H1 (cell line): ENCODE results near the gene USE1. TPM values are rescaled to one million over a fixed set of nuclear protein-coding genes. Genes with fewer than 3 reads are reported as not detected.
A peak's percentile ranks its signal among the peaks of the same experiment; 100 is the strongest.

Experiments used
- CTCF ChIA-PET: fragments of 300-600 bp; sonication (Branson Sonifier 250); formaldehyde crosslinking; loops from one replicate; lab custom pipeline; 2021; ENCODE audit not compliant: partially characterized antibody; lab: Charles Lee
- POLR2A ChIA-PET: fragments of 300-600 bp; sonication (Branson Sonifier 250); formaldehyde crosslinking; loops from one replicate; lab custom pipeline; 2021; ENCODE audit warnings: inconsistent platforms; ENCODE audit not compliant: partially characterized antibody; lab: Charles Lee
- DNase-seq, 2 experiments: peaks; one replicate each; pipeline versions ENCODE4 v3.0.0 to v3.0.0-alpha.2; 2010 to 2022; ENCODE audit warnings: low spot score in 2 of 2, low read depth in 1 of 2, mixed read lengths in 1 of 2
- FAIRE-seq: peaks from 2 replicates; lab custom pipeline; 2011; peaks lifted over from hg19 to GRCh38; lab: Jason Lieb, UNC
- H2AFZ ChIP-seq: 2 replicates; pipeline ENCODE4 v1.8.1; 2012; ENCODE audit warnings: low read length, inconsistent platforms
- H2AK5ac ChIP-seq: 2 replicates; pipeline ENCODE4 v1.6.1; 2013; ENCODE audit warnings: low read depth, low read length
- H2BK120ac ChIP-seq: replicated peaks from 2 replicates; pipeline ENCODE3; 2013; ENCODE audit warnings: low read depth, low read length, inconsistent platforms
- H2BK12ac ChIP-seq: 2 replicates; pipeline ENCODE4 v1.6.1; 2013; ENCODE audit warnings: low read depth, low read length
- H2BK15ac ChIP-seq: 2 replicates; pipeline ENCODE4 v1.6.1; 2013; ENCODE audit warnings: low read length
- H2BK20ac ChIP-seq: 2 replicates; pipeline ENCODE4 v1.6.1; 2013; ENCODE audit warnings: low read length
- H2BK5ac ChIP-seq: 2 replicates; pipeline ENCODE4 v1.6.1; 2013; ENCODE audit warnings: low read depth, low read length
- H3K14ac ChIP-seq: 2 replicates; pipeline ENCODE4 v1.6.1; 2013; ENCODE audit warnings: inconsistent platforms; ENCODE audit not compliant: insufficient read length
- H3K18ac ChIP-seq: 2 replicates; pipeline ENCODE4 v1.6.1; 2013; ENCODE audit warnings: low read length; ENCODE audit errors: extremely low read depth
- H3K23ac ChIP-seq: 2 replicates; pipeline ENCODE4 v1.6.1; 2013; ENCODE audit warnings: inconsistent platforms; ENCODE audit not compliant: insufficient read length
- H3K23me2 ChIP-seq: 2 replicates; pipeline ENCODE4 v1.6.1; 2013; ENCODE audit warnings: low read depth, low read length
- H3K27ac ChIP-seq: 2 replicates; pipeline ENCODE4 v1.6.1; 2011; ENCODE audit warnings: low read depth, low read length, inconsistent platforms
- H3K27me3 ChIP-seq, 4 experiments: replicated peaks in 1 of 4; 1 replicate in 1 of 4; 2 replicates in 3 of 4; pipeline versions ENCODE4 v1.6.1 to v1.8.1; 2011 to 2013; ENCODE audit warnings: low read length in 3 of 4, mild to moderate bottlenecking in 3 of 4, inconsistent platforms in 2 of 4, mixed read lengths in 2 of 4, moderate library complexity in 1 of 4; ENCODE audit not compliant: control insufficient read depth in 3 of 4, insufficient read depth in 3 of 4; ENCODE audit errors: extremely low read depth in 1 of 4
- H3K36me3 ChIP-seq, 4 experiments: 2 replicates each; pipeline versions ENCODE4 v1.6.1 to v1.8.1; 2011 to 2013; ENCODE audit warnings: mild to moderate bottlenecking in 4 of 4, low read length in 3 of 4, moderate library complexity in 2 of 4, control low read depth in 1 of 4, inconsistent platforms in 1 of 4; ENCODE audit not compliant: insufficient read depth in 4 of 4, control insufficient read depth in 2 of 4
- H3K4ac ChIP-seq: replicated peaks from 2 replicates; pipeline ENCODE3; 2013; ENCODE audit warnings: low read length, low read depth, mixed read lengths, inconsistent platforms; ENCODE audit not compliant: insufficient read length
- H3K4me1 ChIP-seq, 4 experiments: replicated peaks in 1 of 4; 1 replicate in 1 of 4; 2 replicates in 3 of 4; pipeline versions ENCODE4 v1.6.1 to v1.8.1; 2011 to 2013; ENCODE audit warnings: low read length in 3 of 4, inconsistent platforms in 2 of 4, mixed read lengths in 1 of 4; ENCODE audit not compliant: insufficient read depth in 4 of 4, control insufficient read depth in 3 of 4
- H3K4me2 ChIP-seq, 2 experiments: 2 replicates each; pipeline versions ENCODE4 v1.6.1 to v1.8.1; 2011 to 2013; ENCODE audit warnings: low read depth in 2 of 2, low read length in 2 of 2, control low read depth in 1 of 2, inconsistent platforms in 1 of 2, mild to moderate bottlenecking in 1 of 2; ENCODE audit not compliant: insufficient read depth in 1 of 2
- H3K4me3 ChIP-seq, 4 experiments: fragments of 200-600, 300-600 bp in 1 of 4; sonication (generic), shearing (Covaris generic), sonication (Bioruptor Twin) in 1 of 4; 2 replicates each; pipeline versions ENCODE4 v1.5.1 to v1.8.1; 2011 to 2016; ENCODE audit warnings: low read length in 4 of 4, low read depth in 3 of 4, control low read depth in 2 of 4, inconsistent platforms in 2 of 4, mild to moderate bottlenecking in 2 of 4, mixed read lengths in 1 of 4, moderate library complexity in 1 of 4; ENCODE audit not compliant: insufficient read depth in 2 of 4; ENCODE audit errors: extremely low read depth in 1 of 4
- H3K56ac ChIP-seq: replicated peaks from 2 replicates; pipeline ENCODE3; 2013; ENCODE audit warnings: low read depth, mild to moderate bottlenecking, mixed read lengths, low read length, inconsistent platforms; ENCODE audit not compliant: insufficient read length
- H3K79me1 ChIP-seq: 2 replicates; pipeline ENCODE4 v1.6.1; 2013; ENCODE audit warnings: low read depth, low read length, control low read depth
- H3K79me2 ChIP-seq, 2 experiments: 2 replicates each; pipeline versions ENCODE4 v1.6.1 to v1.8.1; 2012 to 2013; ENCODE audit warnings: low read length in 2 of 2, mild to moderate bottlenecking in 2 of 2, inconsistent platforms in 1 of 2; ENCODE audit not compliant: insufficient read depth in 2 of 2, control insufficient read depth in 1 of 2
- H3K9ac ChIP-seq, 4 experiments: replicated peaks in 1 of 4; 1 replicate in 1 of 4; 2 replicates in 3 of 4; pipeline versions ENCODE4 v1.6.1 to v1.8.1; 2011 to 2013; ENCODE audit warnings: low read depth in 3 of 4, low read length in 3 of 4, control low read depth in 2 of 4, mild to moderate bottlenecking in 2 of 4, moderate library complexity in 2 of 4, inconsistent platforms in 1 of 4; ENCODE audit errors: extremely low read depth in 1 of 4
- H3K9me3 ChIP-seq, 2 experiments: 2 replicates each; pipeline versions ENCODE4 v1.6.1 to v1.8.1; 2012 to 2013; ENCODE audit warnings: mild to moderate bottlenecking in 2 of 2, moderate library complexity in 2 of 2, control low read depth in 1 of 2, inconsistent platforms in 1 of 2, low read depth in 1 of 2, low read length in 1 of 2, mixed read lengths in 1 of 2; ENCODE audit not compliant: insufficient read depth in 2 of 2
- H4K20me1 ChIP-seq, 2 experiments: replicated peaks in 1 of 2; 2 replicates each; pipeline versions ENCODE3 to v1.8.1; 2011 to 2013; ENCODE audit warnings: inconsistent platforms in 2 of 2, low read length in 2 of 2, mild to moderate bottlenecking in 1 of 2; ENCODE audit not compliant: insufficient read depth in 2 of 2, control insufficient read depth in 1 of 2
- H4K5ac ChIP-seq: 2 replicates; pipeline ENCODE4 v1.6.1; 2013; ENCODE audit warnings: low read length, low read depth, mixed read lengths, inconsistent platforms; ENCODE audit not compliant: insufficient read length
- H4K8ac ChIP-seq: 2 replicates; pipeline ENCODE4 v1.8.0; 2013; ENCODE audit warnings: mild to moderate bottlenecking, moderate library complexity, low read length, inconsistent platforms; ENCODE audit not compliant: insufficient read depth; ENCODE audit errors: extremely low read depth
- H4K91ac ChIP-seq: replicated peaks from 2 replicates; pipeline ENCODE3; 2013; ENCODE audit warnings: low read length, mixed read lengths, inconsistent platforms; ENCODE audit not compliant: insufficient read length
- BRCA1 ChIP-seq: IDR thresholded peaks from 2 replicates; pipeline ENCODE4 v1.6.1; 2012; ENCODE audit warnings: low read depth, low read length, improper control_type of control experiment
- CBX5 ChIP-seq: fragments of 300-800, 300-1000 bp; sonication (generic); IDR thresholded peaks from 2 replicates; pipeline ENCODE4 v1.7.1; 2016; ENCODE audit warnings: antibody characterized with exemption, low read length, low read depth
- MAX ChIP-seq: IDR thresholded peaks from 2 replicates; pipeline ENCODE4 v1.6.1; 2012; ENCODE audit warnings: inconsistent platforms
- NRF1 ChIP-seq: IDR thresholded peaks from 2 replicates; pipeline ENCODE4 v1.6.1; 2011; ENCODE audit warnings: mild to moderate bottlenecking, low read depth, low read length, improper control_type of control experiment
- RAD21 ChIP-seq, 2 experiments: IDR thresholded peaks in 1 of 2; conservative IDR thresholded peaks in 1 of 2; 2 replicates each; pipeline ENCODE4 v1.6.1; 2011; ENCODE audit warnings: low read depth in 2 of 2, low read length in 2 of 2, improper control_type of control experiment in 1 of 2, inconsistent platforms in 1 of 2, mild to moderate bottlenecking in 1 of 2, moderate library complexity in 1 of 2
- SIN3A ChIP-seq, 2 experiments: IDR thresholded peaks in 1 of 2; conservative IDR thresholded peaks in 1 of 2; 2 replicates each; pipeline ENCODE4 v1.6.1; 2011 to 2012; ENCODE audit warnings: low read length in 2 of 2, improper control_type of control experiment in 1 of 2, low read depth in 1 of 2, mild to moderate bottlenecking in 1 of 2
- WGBS, 2 experiments: shearing (Covaris generic) in 1 of 2; methylation state at CpG; one replicate each; pipeline versions ENCODE4 v1.1.6 to v1.1.7; 2013 to 2015; ENCODE audit warnings: low lambda C conversion rate in 2 of 2, mixed read lengths in 2 of 2, inconsistent platforms in 1 of 2, low coverage in 1 of 2, missing lambda C conversion rate in 1 of 2; ENCODE audit not compliant: insufficient replicate concordance in 2 of 2, insufficient coverage in 1 of 2, insufficient read length in 1 of 2; ENCODE audit errors: extremely low coverage in 1 of 2, missing lambda C conversion rate in 1 of 2; 5-methylcytosine and 5-hydroxymethylcytosine counted together
- polyA plus RNA-seq, 7 experiments: library from polyadenylated mRNA; depleted of rRNA in 3 of 7; stranded (reverse) in 5 of 7; unstranded in 2 of 7; fragments of >200 nt in 5 of 7; fragments of 200-250 nt in 2 of 7; gene quantifications; 1 replicate in 5 of 7; 2 replicates in 1 of 7; 4 replicates in 1 of 7; pipeline versions ENCODE4 v1.2.1 to v1.2.3, GENCODE V29; 2011 to 2013; ENCODE audit warnings: missing spikeins in 2 of 7, mixed read lengths in 2 of 7
- total RNA-seq: library from RNA; stranded (reverse); fragmentation: NEBNext Ultra II Directional; extraction: Animal tissue kit (Norgen Biotek cat#: 25700); gene quantifications from 2 replicates; pipeline ENCODE4 v1.2.1, GENCODE V29; 2021

Gene USE1
- total and polyA plus RNA-seq, 2 of the 8 experiments (the other 6 are each of a cell fraction or from before 2014, with no cell fraction given), result 8.7 to 13.9 TPM

DNA sequence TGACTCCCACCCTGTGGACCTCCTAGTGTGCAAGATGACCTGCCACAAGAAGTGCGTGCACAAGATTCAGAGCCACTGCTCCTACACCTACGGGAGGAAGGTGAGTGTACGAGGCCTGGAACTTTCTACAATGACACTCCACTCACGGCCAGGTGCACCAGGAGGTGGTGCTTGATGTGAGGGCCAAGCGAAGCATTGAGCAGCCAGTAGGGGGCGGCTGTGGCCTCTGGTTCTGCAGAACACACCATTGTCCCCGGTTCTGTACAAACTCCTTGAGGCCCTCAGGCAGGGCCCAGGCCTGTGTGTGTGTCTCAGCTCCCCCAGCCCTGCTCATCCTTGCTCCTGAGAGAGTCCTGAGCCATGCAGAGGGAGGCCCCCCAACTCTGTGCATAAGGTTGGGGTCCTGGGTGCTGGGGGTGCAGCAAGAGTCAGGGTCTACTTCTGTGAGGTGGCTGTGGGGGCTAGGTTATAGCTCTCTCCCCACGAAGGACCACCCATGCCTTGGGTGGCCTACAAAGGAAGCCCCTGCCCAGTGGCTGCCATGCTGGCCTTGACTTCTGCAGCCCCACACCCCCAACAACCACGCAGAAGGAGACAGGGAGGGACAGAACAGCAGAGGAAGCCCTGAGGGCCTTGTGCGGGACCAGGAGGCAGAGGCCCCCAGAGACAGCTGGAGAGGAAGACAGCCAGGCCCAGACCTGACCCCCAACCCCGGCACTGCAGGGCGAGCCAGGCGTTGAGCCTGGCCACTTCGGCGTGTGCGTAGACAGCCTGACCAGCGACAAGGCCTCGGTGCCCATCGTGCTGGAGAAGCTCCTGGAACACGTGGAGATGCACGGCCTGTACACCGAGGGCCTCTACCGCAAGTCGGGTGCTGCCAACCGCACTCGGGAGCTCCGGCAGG lies 9.7 kb upstream of the USE1 start:
- no peaks in the 10 kb centered on the region for H3K9me3 ChIP-seq
- H4K5ac ChIP-seq, result peak overlapping the region; percentile 55
- H3K18ac ChIP-seq, result no peak overlapping the region
- no peak overlapping the region for H3K14ac ChIP-seq
- POLR2A ChIA-PET, result interaction anchor here (1.1 to 2.9 kb wide), 5 partner anchors 10 to 77 kb away, joined by 3 to 9 read pairs (median 6); partner anchors contain the start of genes ANKLE1 and USE1
- no peak overlapping the region for H2BK15ac ChIP-seq
- H3K27me3 ChIP-seq, result no peaks in the 10 kb centered on the region
- no peak overlapping the region for H3K4ac ChIP-seq
- no peak overlapping the region for H3K23ac ChIP-seq
- no peak overlapping the region for H2BK20ac ChIP-seq
- no peak overlapping the region for H4K91ac ChIP-seq
- FAIRE-seq (peak; percentile 39), DNase-seq (peak; percentile 54 to 80)
- no peaks in the 10 kb centered on the region; the same call in 1 of the 2 replicates for H3K79me1 ChIP-seq
- H2AK5ac ChIP-seq, result no peak overlapping the region
- H2BK12ac ChIP-seq, result no peak overlapping the region
- peaks cover 0 to 2% of the 10 kb centered on the region in 2 experiments for H4K20me1 ChIP-seq
- 88% methylated on average over 26 of the region's 27 CpGs; no CpG with 5 or more reads in 1 of the 2 experiments for WGBS, 2 experiments
- no peak overlapping the region for H2AFZ ChIP-seq
- H4K8ac ChIP-seq, result no peak overlapping the region; the same call in 1 of the 2 replicates
- H3K23me2 ChIP-seq, result no peaks in the 10 kb centered on the region
- CTCF ChIA-PET, result interaction anchor here (0.6 to 2.8 kb wide), 26 partner anchors 9 to 556 kb away, joined by 3 to 36 read pairs (median 4); partner anchors contain the start of genes ABHD8, ANKLE1, BABAM1 and USHBP1
- H3K56ac ChIP-seq, result no peak overlapping the region
- H3K4me3 ChIP-seq, result no peak overlapping the region
- peaks cover 2 to 30% (median 15%) of the 10 kb centered on the region in 4 experiments for H3K36me3 ChIP-seq
- H3K4me1 ChIP-seq, result peaks cover 0 to 13% (median 7%) of the 10 kb centered on the region in 4 experiments; a peak in 5 of 7 replicates
- no peak overlapping the region for H3K27ac ChIP-seq
- no peak overlapping the region for H2BK120ac ChIP-seq
- H3K4me2 ChIP-seq, result no peak overlapping the region
- H3K79me2 ChIP-seq, result no peaks in the 10 kb centered on the region
- no peak overlapping the region for H3K9ac ChIP-seq
- peak overlapping the region; percentile 56; the same call in 1 of the 2 replicates for H2BK5ac ChIP-seq
- TF ChIP-seq SIN3A (conservative IDR thresholded peaks at IDR 0.05 in 1 of 2, IDR thresholded peaks at IDR 0.05 in 1 of 2; ENCODE audit: low read depth in 1 of 2, low read length in 2 of 2) (0 out of 4 replicates have a peak, but pooled peaks of 1 of the 2 experiments have one; percentile 58), RAD21 (IDR thresholded peaks at IDR 0.05 in 1 of 2, conservative IDR thresholded peaks at IDR 0.05 in 1 of 2; ENCODE audit: low read depth in 2 of 2, low read length in 2 of 2) (peak; percentile 78 to 85), NRF1 (no peak), BRCA1 (no peak), MAX (peak; percentile 26; the same call in 1 of the 2 replicates), CBX5 (no peak)
